ENCODE measurements around the gene CAMK1D.

The CAMK1D gene

GRCh38 chr10:12608761-12609160 lies 259.4 kb downstream of the CAMK1D start:
- POLR2A ChIA-PET, result no interaction called here
- Histone ChIP-seq H3K36me3 (ENCODE audit: control insufficient read depth in 2 of 2, insufficient read depth in 1 of 2, low read length in 2 of 2) (no peaks in the 10 kb centered on the region), H3K4me3 (ENCODE audit: low read depth, low read length) (no peak overlapping the region), H3K9me3 (ENCODE audit: control insufficient read depth, insufficient read depth, low read depth, low read length) (no peaks in the 10 kb centered on the region), H3K4me1 (ENCODE audit: control insufficient read depth, insufficient read depth, low read length) (no peaks in the 10 kb centered on the region), H3K27ac (ENCODE audit: extremely low read depth, low read depth, low read length) (no peak overlapping the region)
- no peak for TF ChIP-seq ZNF837 (tag by site-specific recombination; IDR thresholded peaks at IDR 0.05)
- TF ChIP-seq SCRT2 (tag by site-specific recombination; IDR thresholded peaks at IDR 0.05), result no peak
- no peak for TF ChIP-seq ZFP37 (tag by site-specific recombination; IDR thresholded peaks at IDR 0.05)
- no peak for TF ChIP-seq ZNF169 (tag by site-specific recombination; IDR thresholded peaks at IDR 0.05)
- TF ChIP-seq ZNF555 (tag by site-specific recombination; conservative IDR thresholded peaks at IDR 0.05), result no peak
- no peak for TF ChIP-seq ZNF529 (tag by site-specific recombination; IDR thresholded peaks at IDR 0.05; ENCODE audit: insufficient replicate concordance)
- TF ChIP-seq ZNF18 (tag by site-specific recombination; IDR thresholded peaks at IDR 0.05), result no peak
- TF ChIP-seq ZNF391 (tag by site-specific recombination; IDR thresholded peaks at IDR 0.05; ENCODE audit: borderline replicate concordance, low read depth), result no peak
- TF ChIP-seq, protein P1, sequence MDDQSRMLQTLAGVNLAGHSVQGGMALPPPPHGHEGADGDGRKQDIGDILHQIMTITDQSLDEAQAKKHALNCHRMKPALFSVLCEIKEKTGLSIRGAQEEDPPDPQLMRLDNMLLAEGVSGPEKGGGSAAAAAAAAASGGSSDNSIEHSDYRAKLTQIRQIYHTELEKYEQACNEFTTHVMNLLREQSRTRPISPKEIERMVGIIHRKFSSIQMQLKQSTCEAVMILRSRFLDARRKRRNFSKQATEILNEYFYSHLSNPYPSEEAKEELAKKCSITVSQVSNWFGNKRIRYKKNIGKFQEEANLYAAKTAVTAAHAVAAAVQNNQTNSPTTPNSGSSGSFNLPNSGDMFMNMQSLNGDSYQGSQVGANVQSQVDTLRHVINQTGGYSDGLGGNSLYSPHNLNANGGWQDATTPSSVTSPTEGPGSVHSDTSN (CRISPR knock-in tag; IDR thresholded peaks at IDR 0.05), result no peak
- TF ChIP-seq ZNF560 (tag by site-specific recombination; IDR thresholded peaks at IDR 0.05; ENCODE audit: borderline replicate concordance), result no peak
- no peak for TF ChIP-seq ZBTB21 (tag by site-specific recombination; IDR thresholded peaks at IDR 0.05)
- no peak for TF ChIP-seq ZNF610 (tag by site-specific recombination; IDR thresholded peaks at IDR 0.05; ENCODE audit: borderline replicate concordance)
- TF ChIP-seq TRIM28 (IDR thresholded peaks at IDR 0.05; ENCODE audit: borderline replicate concordance, low read length), result no peak
- TF ChIP-seq ZNF280D (tag by site-specific recombination; IDR thresholded peaks at IDR 0.05), result no peak
- TF ChIP-seq, protein P2, sequence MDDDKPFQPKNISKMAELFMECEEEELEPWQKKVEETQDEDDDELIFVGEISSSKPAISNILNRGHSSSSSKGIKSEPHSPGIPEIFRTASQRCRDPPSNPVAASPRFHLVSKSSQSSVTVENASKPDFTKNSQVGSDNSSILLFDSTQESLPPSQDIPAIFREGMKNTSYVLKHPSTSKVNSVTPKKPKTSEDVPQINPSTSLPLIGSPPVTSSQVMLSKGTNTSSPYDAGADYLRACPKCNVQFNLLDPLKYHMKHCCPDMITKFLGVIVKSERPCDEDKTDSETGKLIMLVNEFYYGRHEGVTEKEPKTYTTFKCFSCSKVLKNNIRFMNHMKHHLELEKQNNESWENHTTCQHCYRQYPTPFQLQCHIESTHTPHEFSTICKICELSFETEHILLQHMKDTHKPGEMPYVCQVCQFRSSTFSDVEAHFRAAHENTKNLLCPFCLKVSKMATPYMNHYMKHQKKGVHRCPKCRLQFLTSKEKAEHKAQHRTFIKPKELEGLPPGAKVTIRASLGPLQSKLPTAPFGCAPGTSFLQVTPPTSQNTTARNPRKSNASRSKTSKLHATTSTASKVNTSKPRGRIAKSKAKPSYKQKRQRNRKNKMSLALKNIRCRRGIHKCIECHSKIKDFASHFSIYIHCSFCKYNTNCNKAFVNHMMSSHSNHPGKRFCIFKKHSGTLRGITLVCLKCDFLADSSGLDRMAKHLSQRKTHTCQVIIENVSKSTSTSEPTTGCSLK (tag by site-specific recombination; IDR thresholded peaks at IDR 0.05), result no peak
- no peak for TF ChIP-seq ZNF670 (tag by site-specific recombination; IDR thresholded peaks at IDR 0.05; ENCODE audit: low read depth)
- no peak for TF ChIP-seq ZNF544 (tag by site-specific recombination; IDR thresholded peaks at IDR 0.05)
- no peak for TF ChIP-seq ZFP3 (tag by site-specific recombination; IDR thresholded peaks at IDR 0.05; ENCODE audit: low read depth)
- TF ChIP-seq FEZF1 (tag by site-specific recombination; IDR thresholded peaks at IDR 0.05), result no peak
- CTCF ChIA-PET, result no interaction called here

All from HEK293 (cell line).